Activated CD4-positive, alpha-beta T cell treated with anti-CD3 and anti-CD28 coated beads, Interleukin-2, Interleukin-6, amounts not matched to agents 100 ng/mL and 50 ng/mL, durations not matched to agents 16 hours and 8 hours (primary cell): ENCODE data around the gene BLACAT1.
"Not testable (repeated sequence)": the region's sequence is repeated elsewhere in the genome, so short reads cannot be mapped to it uniquely, and the experiment has no call there.

Experiments used
- DNase-seq: peaks from one replicate; pipeline ENCODE4 v3.0.0-alpha.2; 2020

BLACAT1 gene

DNA sequence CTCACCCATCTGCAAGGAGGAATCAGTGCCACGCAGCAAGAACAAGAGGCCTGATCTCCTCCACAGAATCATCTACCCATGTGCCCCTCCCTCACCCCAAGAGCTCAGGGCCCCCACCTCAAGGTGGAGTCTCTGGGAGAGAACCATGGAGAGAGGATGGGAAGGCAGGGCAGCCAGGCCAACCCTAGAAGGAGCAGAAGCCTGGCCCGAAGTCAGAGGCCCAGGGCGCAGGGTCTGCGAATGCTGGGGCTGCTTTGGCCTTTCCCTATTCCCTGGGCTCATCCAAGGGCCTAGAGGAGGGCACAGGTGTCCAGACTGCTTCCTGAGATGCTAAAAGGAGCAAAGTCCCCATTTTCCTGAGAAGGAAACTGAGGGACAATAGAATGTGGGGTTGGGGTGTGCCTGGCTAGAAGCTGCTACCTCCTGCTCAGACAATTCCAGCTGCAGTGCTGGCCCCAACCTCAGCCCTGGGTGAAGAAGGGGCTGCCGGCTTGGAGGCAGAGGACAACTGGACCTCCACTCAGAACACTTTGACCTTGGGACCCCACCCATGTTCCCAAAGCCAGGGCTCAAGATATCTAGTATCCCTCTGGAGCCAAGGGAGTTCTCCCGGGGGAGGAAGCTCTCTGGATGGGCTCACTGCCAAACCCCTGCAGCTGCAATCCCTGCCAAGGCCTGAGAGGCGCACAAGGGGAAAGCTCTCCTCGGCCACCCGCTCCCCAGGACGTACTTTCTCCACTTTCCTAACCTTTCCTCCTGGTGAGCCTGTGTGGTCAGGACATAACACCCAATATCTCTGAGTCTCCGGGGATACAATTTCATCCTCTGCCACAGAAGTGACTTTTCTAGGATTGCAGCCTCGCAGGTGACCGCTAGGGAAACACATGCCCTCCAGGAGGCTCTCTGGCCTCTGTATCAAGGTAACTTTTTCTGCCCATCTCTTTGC is 17.4 kb downstream of the BLACAT1 start:
- no peak for DNase-seq

DNA sequence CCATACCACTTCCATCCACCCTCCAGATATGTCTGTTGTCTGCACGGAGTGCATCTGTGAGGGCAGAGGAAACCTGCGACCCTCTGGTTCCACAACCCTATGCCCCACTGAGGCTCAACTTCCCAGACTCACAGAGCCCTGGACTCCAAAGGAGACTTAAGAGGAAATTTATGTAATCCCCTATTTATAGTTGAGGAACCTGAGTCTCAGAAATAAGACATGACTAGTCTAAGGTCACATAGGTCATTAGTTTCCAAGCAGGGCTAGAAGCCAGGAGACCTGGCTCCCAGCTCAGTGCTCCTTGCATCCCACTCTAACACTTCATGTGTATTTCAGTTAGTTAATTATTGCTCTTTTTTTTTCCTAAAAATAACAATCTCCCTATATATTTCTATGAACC is 18.3 kb downstream of the BLACAT1 start:
- DNase-seq, result no peak

DNA sequence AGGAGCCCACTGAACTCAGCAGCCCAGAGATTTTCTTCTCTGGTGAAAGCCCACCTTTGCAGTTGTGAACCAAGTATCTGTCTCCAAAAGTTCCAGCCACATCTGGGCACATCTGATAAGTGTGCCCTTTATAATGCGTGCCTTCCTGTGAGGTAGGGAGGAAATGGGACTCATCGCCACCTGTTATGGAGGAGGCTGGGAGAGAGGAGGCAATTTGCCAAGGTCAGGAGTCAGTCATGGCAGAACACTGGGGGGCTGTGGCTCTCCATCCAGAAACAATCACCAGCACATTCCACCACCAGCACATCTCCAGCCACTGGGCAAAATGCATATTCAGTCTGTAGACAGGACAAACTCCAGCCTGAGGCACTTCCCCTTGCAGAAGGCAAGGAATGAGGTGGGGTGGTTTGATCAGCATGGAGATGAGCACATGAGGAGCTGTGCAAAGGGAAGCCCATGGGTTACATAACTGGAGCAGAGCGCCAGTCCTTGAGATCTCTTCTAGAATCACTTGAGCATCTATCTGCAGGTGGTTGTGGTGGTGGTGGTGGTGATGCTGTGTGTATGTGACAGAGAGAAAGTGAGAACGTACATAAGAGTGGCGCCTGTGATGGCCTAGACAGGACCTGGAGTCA is 19.0 kb downstream of the BLACAT1 start:
- DNase-seq, result no peak

DNA sequence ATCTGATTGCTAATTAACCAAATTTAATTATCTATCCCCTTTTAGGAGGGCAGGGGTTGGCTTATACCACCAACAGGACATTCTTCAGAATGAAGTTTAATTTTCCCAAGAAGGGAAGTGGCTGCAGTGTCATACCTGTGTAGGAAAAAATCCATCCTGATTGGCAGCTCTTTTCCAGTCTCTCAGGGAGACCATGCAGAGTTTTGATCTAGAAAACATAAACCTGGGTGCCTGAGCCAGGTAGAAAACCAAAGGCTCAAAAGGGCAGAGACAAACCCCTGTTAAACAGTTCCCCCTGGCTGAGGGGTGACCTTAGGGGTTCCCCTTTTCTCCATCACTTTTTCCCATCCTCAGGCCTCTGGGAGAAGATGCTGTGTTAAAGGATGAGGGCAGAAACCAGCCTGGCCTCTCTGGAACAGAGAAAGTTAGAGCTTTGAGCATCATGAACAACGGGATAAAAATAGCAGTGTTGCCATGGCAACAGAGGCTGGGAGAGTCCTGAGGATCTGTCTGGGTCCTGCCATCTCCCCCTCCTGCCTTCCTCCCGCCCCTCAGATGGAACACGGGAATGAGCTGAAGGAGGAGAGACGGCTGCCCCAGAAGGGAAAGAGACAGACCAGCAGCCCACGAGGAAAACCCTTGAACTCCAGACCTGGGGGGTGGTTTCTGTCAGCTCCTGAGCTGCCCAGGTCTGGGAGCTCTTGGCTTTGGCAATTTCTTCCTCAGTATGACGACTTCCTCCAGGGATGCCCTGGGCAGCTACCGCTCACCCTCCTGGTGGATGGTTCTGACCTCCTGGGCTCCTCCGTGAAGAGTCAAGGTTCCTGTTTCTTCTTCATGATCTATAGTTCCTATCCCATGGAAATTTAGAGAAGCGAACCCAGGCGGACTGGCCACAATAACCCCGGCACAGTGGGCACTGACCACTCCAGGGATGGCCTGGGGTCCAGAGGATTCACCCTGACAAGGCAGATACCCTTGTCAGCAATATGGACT is 20.0 kb downstream of the BLACAT1 start:
- DNase-seq, result no peak

DNA sequence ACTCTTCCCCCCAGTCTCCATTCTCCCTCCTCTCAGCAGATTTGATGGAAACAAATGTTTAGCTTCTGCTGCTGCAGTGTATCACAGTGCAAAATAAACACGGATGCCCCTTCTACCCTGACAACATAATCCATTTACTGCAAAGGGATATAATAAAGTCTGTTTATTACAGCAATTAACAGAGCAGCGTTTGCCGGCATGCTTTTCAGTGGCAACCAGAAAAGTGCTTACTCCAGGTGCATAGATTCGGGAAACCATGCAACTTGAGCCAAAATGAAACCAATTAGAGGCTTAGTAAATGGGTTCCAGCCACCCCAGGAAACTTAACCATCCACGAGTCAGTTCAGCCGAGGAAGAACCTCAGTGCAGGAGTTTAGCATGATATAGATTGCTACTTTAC is 21.1 kb downstream of the BLACAT1 start:
- DNase-seq, result no peak

DNA sequence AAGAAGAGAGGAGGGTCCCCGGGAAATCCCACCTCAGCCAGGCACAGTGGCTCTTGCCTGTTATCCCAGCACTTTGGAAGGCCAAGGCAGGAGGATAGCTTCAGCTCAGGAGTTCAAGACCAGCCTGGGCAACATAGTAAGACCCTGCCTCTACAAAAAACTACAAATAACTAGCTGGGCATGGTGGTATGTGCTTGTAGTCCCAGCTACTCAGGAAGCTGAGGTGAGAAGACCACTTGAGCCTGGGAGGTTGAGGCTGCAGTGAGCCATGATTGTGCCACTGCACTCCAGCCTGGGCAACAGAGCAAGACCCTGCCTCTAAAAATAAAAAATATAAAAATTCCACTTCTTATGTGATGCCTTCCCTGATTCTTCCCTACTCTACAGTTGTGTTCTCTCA is 23.2 kb downstream of the BLACAT1 start:
- DNase-seq, result not testable (repeated sequence)

DNA sequence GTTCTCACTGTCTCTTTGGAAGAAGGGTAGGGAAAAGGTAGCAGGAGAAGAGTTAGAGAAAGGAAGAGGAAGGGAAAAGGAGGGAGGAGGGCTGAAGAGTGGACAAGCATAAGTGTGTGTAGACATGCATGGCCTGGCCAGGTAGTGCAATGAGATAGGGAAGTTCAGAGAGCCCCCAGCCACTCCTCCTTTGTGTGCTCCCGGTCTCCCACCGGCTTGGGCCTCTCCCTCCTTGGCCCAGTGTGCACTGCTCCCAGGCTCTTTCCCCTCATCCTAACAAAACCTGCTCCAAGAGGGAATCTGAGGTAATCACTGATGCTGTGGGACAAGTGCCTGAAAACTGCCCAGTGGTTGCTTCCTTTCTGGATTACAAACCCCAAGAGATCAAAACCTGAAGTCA is 23.7 kb downstream of the BLACAT1 start:
- no peak for DNase-seq

DNA sequence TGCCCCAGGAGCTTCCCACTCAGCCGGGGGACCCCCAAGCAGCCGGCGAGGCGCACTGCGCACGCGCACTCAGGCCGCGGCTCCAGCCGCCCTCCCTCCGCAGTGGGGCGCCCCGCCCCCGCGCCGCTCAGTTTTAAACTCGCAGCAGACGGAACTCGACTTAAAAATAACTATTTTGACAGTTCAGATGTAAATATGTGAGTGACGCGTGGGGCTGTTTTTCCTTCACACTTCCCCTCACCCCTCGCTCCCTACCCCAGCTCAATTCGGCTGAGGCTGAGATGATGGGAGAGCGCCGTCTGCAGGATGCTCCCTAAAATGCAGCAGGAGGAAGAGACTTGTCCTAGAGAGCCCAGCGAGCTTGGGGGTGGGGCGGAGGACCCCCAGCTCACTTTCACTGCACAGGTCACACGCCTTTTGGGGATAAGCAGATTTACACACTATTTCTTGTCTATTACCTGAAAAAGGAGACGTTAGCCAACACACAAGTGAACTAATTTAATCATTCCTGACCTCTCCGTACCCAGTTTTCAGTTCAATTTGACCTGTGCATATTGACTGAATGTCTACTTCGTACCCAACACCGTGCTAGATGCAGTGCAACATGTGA is 25.0 kb downstream of the BLACAT1 start:
- DNase-seq, result peak; percentile 48

DNA sequence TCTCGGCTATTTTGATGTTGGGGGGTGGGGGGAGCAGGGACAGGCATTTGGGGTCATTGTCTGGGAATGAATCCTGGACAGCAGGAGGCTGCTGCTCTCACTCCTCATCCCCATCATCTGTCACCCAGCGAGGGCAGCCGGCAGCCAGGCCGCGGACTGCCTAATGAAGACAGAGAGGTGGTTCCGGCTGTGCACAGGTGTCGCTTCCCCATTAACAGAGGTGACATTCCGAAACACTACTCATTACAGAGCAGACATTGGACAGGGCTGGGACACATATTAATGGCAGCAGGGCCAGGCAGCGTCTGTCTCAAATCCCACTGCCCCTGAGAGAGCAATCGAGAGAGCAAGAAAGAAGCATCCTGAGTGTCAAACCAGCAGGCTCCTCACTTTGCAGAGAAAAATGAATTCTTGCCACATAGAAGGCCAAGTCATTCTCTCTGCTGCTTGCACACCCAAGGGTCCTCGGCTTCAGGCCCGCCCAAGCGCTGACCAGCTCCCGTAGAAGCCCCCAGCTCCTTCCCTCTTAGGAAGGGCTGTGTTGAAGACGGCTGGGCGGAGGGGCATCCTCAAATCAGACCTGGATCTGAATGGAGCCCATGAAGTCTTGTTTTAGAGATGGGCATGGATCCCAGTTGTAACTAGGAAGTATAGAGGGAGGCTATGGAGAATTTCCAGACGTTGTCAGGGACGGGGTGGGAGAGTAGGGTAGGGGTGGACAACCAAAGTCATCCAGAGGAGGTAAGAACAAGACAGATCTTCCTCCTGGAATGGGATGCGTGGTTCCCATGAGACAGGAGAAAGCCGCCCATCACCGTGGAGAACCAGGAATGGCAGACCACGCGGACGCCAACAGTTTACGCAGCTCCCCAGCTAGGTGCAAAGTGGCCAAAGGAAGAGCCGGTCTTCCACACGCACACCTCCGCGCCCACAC is 25.8 kb downstream of the BLACAT1 start:
- DNase-seq, result no peak

DNA sequence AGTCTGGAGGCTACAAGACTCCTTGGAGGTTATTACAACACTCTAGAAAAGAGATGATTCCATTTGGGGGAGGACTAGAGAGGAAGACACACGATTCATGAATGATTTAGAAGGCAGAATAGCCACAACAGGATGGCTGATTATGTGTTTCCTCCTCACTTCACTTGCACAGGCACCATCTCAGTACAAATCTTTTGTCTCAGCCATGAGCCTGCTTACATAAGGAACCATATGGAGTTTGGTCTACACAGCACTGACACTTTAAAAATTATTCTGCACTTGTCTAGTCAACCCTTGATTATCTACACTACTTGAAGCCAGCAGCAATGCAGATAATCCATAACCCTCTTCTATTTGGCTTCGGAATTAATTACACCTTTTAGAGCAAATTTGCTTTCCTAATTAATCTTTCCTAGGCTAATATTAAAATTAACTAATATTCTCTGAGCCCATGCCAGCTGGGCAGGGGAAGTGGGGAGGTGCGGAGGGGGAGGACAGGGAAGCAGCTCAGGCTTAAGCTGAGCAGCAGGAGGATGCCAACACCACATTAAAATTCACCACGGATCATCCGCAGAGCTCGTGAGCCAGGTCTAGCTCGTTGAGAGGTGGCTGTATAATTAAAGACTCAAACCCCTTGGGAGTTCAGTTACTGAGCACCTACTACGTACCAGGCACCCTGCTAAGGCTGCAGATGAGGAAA is 30.8 kb downstream of the BLACAT1 start:
- no peak for DNase-seq

DNA sequence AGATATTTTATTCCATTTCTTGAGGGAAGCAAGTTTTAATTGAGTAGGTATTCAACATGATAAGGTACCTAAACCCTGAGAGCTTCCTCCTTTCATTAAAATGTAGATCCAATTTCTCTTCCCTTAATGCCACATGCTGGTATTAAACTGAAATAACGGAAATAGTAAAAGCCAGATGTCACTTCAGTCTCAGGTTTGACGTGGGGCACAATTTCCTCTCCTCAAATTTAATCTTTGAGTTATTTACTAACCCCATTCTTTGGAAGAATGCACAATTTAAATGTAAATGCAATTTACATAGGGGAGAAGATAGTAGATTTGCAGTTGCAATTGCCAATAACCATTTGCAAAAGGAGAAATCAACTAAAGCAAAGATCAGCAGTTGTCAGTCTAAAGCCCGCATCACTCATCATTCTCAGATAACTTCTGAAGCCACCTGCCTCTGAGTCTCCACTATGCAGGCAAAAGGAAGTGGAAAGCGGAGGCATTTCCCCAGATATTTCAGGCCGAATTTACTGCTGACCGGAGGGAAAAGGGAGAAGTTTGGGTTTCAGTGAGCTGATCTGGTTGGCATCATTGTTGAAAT is 31.9 kb downstream of the BLACAT1 start:
- DNase-seq, result no peak

DNA sequence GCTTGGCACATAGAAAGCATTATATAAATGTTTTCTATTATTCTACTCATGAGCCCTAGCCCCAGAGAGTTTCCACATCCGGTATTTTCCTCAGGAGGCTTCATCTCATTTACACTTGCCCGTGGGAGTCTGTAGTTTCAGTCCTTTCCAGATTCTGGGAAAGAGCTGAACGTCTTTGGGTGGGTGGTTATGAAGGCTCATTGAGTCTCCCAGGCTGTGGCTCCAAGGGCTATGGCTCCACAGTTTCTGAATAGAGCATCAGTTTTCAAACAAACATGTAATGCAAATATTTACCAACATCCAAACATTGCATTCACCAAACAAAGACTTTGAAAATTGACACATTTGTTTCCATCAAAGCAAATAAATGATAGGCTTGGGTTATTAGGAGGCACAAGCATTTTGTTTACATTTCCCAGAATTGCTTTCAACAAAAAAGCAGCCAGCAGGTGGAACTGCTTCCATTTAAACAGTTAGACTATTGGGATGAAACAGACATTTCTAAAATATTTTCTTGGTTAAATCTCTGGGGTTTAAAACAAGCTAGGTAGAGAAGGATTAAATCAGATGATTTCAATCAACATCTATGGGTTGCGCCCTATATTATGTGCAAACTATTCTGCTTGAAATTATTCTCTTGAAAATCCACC is 32.7 kb downstream of the BLACAT1 start:
- DNase-seq, result no peak

DNA sequence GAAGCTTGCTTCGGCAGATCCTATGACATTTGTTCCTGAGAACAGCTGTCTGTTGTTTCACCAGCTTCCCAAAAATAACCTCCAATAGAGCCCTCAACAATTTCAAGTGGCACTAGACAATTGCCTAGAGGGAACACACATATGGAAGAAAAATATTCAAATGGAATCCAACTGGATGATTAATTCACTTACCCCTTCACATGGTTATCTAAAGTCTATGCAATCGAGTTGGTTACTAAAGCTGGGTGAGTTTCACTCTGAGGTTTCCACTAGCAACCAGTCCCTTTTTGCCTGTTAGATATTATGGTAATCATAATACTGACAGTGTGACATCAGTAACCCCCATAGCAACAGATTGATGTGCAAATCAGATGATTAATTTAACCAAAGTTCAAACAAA is 34.0 kb downstream of the BLACAT1 start, which contains the start of gene LEMD1:
TSS of gene LEMD1 (minus strand) at position 259 of the 400 bp plus-strand sequence. CDS start 1,520 bp downstream, outside the sequence.
- no peak for DNase-seq

DNA sequence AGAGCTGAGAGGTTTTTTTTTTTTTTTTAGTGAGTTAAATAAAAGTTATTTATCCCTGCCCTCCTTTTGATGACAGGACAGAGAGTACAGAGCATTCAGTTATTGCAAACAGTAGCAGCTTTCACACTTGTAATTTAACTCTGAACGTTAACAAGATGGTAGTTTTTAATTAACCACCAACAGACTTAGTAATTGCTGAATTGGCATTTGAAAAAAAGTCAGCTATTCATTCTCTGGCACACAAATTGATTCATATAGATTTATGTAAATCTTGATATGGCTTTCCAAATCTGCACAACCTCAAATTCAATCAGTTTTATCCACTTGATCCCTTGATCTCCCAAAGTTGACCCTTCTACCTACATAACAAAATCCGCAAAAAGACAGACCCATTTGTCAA is 34.9 kb downstream of the BLACAT1 start:
- no peak for DNase-seq

DNA sequence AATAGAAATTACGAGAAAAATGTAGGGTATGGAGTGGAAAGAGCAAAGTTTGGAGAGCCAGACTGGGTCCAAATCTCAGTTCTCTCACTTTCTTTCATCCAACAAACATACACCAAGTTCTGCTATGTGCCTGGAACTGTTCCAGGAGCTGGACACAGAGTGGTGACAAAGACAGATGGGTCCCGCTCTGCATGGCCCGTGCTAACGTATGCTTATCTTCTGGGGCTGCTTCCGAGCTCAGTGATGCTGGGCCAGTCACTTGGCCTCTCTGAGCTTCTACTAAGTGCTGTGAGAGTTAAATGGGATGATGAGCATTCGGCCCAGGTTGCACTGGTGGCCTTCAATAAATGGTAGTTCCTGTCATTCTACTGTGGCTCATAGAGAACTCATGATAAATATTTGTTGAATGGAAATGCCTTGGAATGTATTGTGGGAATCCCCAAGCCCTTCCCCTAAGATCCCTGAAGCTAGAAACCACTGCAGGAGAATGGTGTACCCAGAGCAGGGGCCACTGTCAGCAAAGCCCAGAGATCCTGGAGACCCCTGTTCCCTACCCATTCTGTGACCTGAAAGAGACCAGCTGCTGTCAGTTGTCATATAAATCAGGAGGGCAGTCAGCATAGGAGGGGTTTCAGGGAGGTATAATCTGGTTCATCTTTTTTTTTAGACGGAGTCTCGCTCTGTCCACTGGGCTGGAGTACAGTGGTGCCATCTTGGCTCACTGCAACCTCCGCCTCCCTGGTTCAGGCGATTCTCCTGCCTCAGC is 37.8 kb downstream of the BLACAT1 start:
- no peak for DNase-seq

DNA sequence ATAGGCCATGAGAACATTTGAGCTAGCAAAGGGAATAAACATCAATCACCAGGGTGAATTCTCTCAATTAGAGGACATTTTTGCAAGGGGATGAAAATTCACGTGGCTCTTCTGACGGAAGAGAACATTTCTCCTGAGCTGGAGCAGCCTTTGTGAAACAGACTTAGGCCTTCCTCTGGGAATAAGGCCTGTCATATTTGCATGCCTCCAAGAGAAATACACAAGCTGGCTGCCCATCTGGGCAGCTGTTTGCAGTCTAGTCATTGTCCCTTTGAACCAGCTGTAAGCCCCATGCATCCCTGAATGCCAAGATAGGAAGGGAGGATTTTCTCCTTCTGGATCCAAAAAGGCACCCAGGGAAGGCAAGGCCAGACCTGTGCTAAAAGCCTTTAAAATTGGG is 39.5 kb downstream of the BLACAT1 start:
- no peak for DNase-seq

DNA sequence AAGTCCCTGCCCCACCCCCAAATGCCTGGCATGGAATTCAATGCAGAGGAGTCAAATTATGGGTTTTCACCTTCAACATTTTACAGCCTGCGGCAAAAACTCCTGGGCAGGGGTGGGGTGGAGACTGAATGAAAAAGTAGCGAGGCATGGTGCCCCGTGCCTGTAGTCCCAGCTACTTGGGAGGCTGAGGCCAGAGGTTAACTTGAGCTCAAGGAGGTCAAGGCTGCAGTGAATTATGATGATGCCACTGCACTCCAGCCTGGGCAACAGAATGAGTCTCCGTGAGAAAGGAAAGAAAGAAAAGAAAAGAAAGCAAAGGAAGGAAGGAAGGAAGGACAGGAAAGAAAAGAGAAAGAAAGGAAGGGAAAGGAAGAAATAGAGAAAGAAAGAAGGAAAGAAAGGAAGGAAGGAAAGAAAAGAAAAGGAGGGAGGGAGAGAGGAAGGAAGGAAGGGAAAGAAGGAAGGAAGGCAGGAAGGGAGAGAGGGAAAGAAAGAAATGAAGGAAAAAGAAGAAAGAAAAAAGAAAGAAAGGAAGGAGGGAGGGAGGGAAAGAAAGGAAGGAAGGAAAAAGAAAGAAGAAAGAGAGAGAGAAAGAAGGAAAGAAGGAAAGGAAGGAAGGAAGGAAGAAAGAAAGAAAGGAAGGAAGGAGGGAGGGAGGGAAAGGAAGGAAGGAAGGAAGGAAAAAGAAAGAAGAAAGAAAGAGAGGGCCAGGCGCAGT is 45.1 kb downstream of the BLACAT1 start:
- DNase-seq, result no peak

DNA sequence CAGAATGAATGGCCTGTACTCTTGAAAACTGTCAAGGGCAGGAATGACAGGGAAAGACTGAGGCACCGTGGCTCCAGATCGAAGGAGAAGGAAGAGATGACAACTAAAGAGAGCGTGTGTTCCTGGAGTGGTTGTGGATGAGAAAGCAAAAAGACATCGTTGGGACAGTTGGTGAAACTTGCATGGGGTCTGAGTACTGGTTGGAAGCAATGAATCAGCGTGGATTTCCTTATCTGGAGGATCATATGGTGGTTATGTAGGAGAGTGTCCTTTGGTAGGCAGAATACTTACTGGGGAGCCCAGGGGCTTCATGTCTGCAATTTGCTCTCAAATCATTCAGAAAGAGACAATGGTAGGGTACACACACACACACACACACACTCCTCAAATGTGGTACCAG is 47.9 kb downstream of the BLACAT1 start:
- no peak for DNase-seq
